Measurements from ENCODE around the gene USP32.

DNA sequence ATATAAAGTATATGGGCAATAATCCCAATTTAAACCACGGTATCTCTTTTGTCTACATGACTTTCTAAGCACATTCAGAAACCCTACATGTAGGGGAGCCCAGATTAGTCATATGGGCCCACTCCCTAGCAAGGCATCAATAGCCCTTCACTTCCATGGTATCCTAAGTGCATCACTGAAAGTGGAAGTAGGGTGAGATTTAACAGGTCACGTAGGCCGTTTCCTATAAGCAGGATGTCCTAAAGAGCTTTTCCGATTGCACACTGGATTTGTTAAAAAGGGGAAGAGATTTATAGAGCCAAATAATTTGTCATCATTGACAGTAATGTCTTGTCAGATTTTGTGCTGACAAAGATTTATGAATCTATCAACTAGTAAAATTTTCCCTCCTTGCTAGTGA lies 203.2 kb downstream of the USP32 start:
- TF ChIP-seq, protein P1, sequence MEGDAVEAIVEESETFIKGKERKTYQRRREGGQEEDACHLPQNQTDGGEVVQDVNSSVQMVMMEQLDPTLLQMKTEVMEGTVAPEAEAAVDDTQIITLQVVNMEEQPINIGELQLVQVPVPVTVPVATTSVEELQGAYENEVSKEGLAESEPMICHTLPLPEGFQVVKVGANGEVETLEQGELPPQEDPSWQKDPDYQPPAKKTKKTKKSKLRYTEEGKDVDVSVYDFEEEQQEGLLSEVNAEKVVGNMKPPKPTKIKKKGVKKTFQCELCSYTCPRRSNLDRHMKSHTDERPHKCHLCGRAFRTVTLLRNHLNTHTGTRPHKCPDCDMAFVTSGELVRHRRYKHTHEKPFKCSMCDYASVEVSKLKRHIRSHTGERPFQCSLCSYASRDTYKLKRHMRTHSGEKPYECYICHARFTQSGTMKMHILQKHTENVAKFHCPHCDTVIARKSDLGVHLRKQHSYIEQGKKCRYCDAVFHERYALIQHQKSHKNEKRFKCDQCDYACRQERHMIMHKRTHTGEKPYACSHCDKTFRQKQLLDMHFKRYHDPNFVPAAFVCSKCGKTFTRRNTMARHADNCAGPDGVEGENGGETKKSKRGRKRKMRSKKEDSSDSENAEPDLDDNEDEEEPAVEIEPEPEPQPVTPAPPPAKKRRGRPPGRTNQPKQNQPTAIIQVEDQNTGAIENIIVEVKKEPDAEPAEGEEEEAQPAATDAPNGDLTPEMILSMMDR (IDR thresholded peaks at IDR 0.05), result no peak
- no peak for TF ChIP-seq POLR2A (IDR thresholded peaks at IDR 0.05)
